DOHH2 (cell line): ENCODE results near the gene ADM5.

Experiments used
- EZH2phosphoT487 ChIP-seq: fragments of 200-600 bp; sonication (generic); IDR thresholded peaks from 2 replicates; pipeline ENCODE4 v1.6.1; 2017; ENCODE audit warnings: borderline replicate concordance, mild to moderate bottlenecking, antibody characterized with exemption, low read length, moderate library complexity, mixed read lengths
- TF ChIP-seq, protein P1 (sequence below): fragments of 200-600 bp; sonication (generic); IDR thresholded peaks from one replicate; pipeline ENCODE4 v1.5.1; 2014; ENCODE audit warnings: antibody characterized with exemption, mild to moderate bottlenecking, low read depth, low read length; ENCODE audit not compliant: poor library complexity, severe bottlenecking

- TF ChIP-seq, protein P1, sequence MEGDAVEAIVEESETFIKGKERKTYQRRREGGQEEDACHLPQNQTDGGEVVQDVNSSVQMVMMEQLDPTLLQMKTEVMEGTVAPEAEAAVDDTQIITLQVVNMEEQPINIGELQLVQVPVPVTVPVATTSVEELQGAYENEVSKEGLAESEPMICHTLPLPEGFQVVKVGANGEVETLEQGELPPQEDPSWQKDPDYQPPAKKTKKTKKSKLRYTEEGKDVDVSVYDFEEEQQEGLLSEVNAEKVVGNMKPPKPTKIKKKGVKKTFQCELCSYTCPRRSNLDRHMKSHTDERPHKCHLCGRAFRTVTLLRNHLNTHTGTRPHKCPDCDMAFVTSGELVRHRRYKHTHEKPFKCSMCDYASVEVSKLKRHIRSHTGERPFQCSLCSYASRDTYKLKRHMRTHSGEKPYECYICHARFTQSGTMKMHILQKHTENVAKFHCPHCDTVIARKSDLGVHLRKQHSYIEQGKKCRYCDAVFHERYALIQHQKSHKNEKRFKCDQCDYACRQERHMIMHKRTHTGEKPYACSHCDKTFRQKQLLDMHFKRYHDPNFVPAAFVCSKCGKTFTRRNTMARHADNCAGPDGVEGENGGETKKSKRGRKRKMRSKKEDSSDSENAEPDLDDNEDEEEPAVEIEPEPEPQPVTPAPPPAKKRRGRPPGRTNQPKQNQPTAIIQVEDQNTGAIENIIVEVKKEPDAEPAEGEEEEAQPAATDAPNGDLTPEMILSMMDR: no peak
- no peak for TF ChIP-seq EZH2phosphoT487
Observed at GRCh38 chr19:49718511-49718910, 29.1 kb downstream of the ADM5 start.
